ENCODE results near the gene PIEZO1.

The PIEZO1 gene

GRCh38 chr16:88699180-88699579 lies 85.8 kb downstream of the PIEZO1 start:
- DNase-seq, result no peak

GRCh38 chr16:88698646-88699045 lies 86.4 kb downstream of the PIEZO1 start:
- DNase-seq, result no peak

GRCh38 chr16:88697831-88698615 lies 87.0 kb downstream of the PIEZO1 start:
- no peak for DNase-seq

GRCh38 chr16:88697116-88697830 lies 87.7 kb downstream of the PIEZO1 start:
- DNase-seq, result no peak

GRCh38 chr16:88696441-88696840 lies 88.6 kb downstream of the PIEZO1 start:
- DNase-seq, result no peak

GRCh38 chr16:88695753-88696152 lies 89.3 kb downstream of the PIEZO1 start:
- no peak for DNase-seq

- no peak for DNase-seq
Measured at GRCh38 chr16:88695218-88695617, 89.8 kb downstream of the PIEZO1 start.

GRCh38 chr16:88694221-88695087 lies 90.6 kb downstream of the PIEZO1 start:
- no peak for DNase-seq

- DNase-seq, result no peak
Measured at GRCh38 chr16:88693420-88694177, 91.4 kb downstream of the PIEZO1 start.

- no peak for DNase-seq
Measured at GRCh38 chr16:88692861-88693260, 92.2 kb downstream of the PIEZO1 start.

- no peak for DNase-seq
Measured at GRCh38 chr16:88691924-88692560, 93.0 kb downstream of the PIEZO1 start.

GRCh38 chr16:88691129-88691813 lies 93.7 kb downstream of the PIEZO1 start:
- DNase-seq, result no peak

GRCh38 chr16:88690341-88691128 lies 94.5 kb downstream of the PIEZO1 start:
- no peak for DNase-seq

GRCh38 chr16:88688013-88688778 lies 96.8 kb downstream of the PIEZO1 start:
- DNase-seq, result no peak

GRCh38 chr16:88687676-88688012 lies 97.4 kb downstream of the PIEZO1 start:
- DNase-seq, result no peak

GRCh38 chr16:88687254-88687576 lies 97.8 kb downstream of the PIEZO1 start:
- no peak for DNase-seq

- DNase-seq, result no peak
Measured at GRCh38 chr16:88686439-88687253, 98.4 kb downstream of the PIEZO1 start, which contains the start of gene SNAI3. SNAI3 (minus strand) TSS chr16:88686507; CDS start chr16:88686406, 101 bp downstream.

- DNase-seq, result no peak
Measured at GRCh38 chr16:88686062-88686438, 99.0 kb downstream of the PIEZO1 start.

Measured in GOT3 (cell line).